ENCODE data around the gene HIVEP1.

DNA sequence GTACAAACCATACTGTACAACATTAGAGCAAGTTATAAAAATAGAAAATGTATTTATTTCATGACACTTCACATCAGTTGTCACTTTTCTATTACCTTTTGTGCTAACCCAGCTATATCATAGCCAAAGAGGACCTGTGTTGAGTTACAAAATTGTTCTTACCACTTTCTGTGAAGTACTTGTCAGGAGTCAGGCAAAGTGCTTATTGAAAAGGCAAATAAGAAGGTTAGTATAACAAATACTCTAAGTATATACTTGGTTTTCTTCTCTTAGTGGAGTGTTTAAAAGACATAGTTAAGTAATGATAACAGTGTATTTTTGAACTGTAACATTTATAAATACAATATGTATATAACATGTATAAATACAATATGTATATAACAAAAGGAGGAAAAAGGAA, 88.9 kb downstream of the HIVEP1 start:
- TF ChIP-seq, protein P1, sequence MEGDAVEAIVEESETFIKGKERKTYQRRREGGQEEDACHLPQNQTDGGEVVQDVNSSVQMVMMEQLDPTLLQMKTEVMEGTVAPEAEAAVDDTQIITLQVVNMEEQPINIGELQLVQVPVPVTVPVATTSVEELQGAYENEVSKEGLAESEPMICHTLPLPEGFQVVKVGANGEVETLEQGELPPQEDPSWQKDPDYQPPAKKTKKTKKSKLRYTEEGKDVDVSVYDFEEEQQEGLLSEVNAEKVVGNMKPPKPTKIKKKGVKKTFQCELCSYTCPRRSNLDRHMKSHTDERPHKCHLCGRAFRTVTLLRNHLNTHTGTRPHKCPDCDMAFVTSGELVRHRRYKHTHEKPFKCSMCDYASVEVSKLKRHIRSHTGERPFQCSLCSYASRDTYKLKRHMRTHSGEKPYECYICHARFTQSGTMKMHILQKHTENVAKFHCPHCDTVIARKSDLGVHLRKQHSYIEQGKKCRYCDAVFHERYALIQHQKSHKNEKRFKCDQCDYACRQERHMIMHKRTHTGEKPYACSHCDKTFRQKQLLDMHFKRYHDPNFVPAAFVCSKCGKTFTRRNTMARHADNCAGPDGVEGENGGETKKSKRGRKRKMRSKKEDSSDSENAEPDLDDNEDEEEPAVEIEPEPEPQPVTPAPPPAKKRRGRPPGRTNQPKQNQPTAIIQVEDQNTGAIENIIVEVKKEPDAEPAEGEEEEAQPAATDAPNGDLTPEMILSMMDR (IDR thresholded peaks at IDR 0.05; ENCODE audit: low read depth, low read length) = no peak
- TF ChIP-seq EZH2phosphoT487 (IDR thresholded peaks at IDR 0.05; ENCODE audit: low read depth) = no peak
